PC-3 (cell line): ENCODE measurements around the gene PIGN. TPM values are rescaled to one million over a fixed set of nuclear protein-coding genes. Genes with fewer than 3 reads are reported as not detected.
A peak's percentile ranks its signal among the peaks of the same experiment; 100 is the strongest.

ENCODE experiments used
- ATAC-seq: fragments of 200-7000 bp; cut with Tn5 transposase; 2 replicates; pipeline ENCODE4 v1.9.1; 2020; ENCODE audit warnings: mild to moderate bottlenecking, moderate library complexity
- BruUV-seq: library from RNA; stranded (reverse); fragments of 400-500 nt; replicated peaks from 2 replicates; lab custom pipeline; 2021; lab: Mats Ljungman, UMichigan
- CTCF ChIA-PET: fragments of 300-600 bp; sonication (Branson Sonifier 250); formaldehyde crosslinking; loops from one replicate; lab custom pipeline; 2022; ENCODE audit warnings: antibody characterized with exemption; lab: Charles Lee
- POLR2A ChIA-PET: fragments of 300-600 bp; sonication (Branson Sonifier 250); formaldehyde crosslinking; loops from one replicate; lab custom pipeline; 2022; ENCODE audit warnings: antibody characterized with exemption; ENCODE audit not compliant: unreplicated experiment; lab: Charles Lee
- DNase-seq: peaks from one replicate; pipeline ENCODE4 v3.0.0-alpha.2; 2015
- H2AFZ ChIP-seq: fragments of 300-600 bp; sonication (generic); 2 replicates; pipeline ENCODE4 v1.6.0; 2016; ENCODE audit warnings: antibody characterized with exemption, low read length
- H3F3A ChIP-seq: fragments of 300-600 bp; sonication (generic); one replicate; pipeline ENCODE4 v1.6.0; 2017; ENCODE audit warnings: antibody characterized with exemption, low read length, control low read depth, mild to moderate bottlenecking; ENCODE audit not compliant: unreplicated experiment
- H3K27ac ChIP-seq: fragments of 300-600 bp; sonication (generic); 2 replicates; pipeline ENCODE4 v1.5.1; 2016; ENCODE audit warnings: mild to moderate bottlenecking, low read length
- H3K27me3 ChIP-seq: fragments of 300-600 bp; sonication (generic); 2 replicates; pipeline ENCODE4 v1.6.1; 2016; ENCODE audit warnings: low read length, mixed read lengths
- H3K36me3 ChIP-seq: fragments of 300-600 bp; sonication (generic); 2 replicates; pipeline ENCODE4 v1.6.1; 2016; ENCODE audit warnings: low read depth, mixed run types, low read length, mixed read lengths
- H3K4me1 ChIP-seq: fragments of 300-600 bp; sonication (generic); 2 replicates; pipeline ENCODE4 v1.5.1; 2016; ENCODE audit warnings: low read length; ENCODE audit not compliant: insufficient read depth
- H3K4me2 ChIP-seq: fragments of 300-600 bp; sonication (generic); 2 replicates; pipeline ENCODE4 v1.6.0; 2016; ENCODE audit warnings: low read length
- H3K4me3 ChIP-seq: fragments of 300-600 bp; sonication (generic); 2 replicates; pipeline ENCODE4 v1.5.1; 2016; ENCODE audit warnings: mild to moderate bottlenecking, low read length, mixed read lengths
- H3K79me2 ChIP-seq: fragments of 300-600 bp; sonication (generic); 2 replicates; pipeline ENCODE4 v1.6.1; 2017; ENCODE audit warnings: low read length, mixed read lengths
- H3K9ac ChIP-seq: fragments of 300-600 bp; sonication (generic); 2 replicates; pipeline ENCODE4 v1.6.0; 2016; ENCODE audit warnings: mild to moderate bottlenecking, low read length
- H3K9me2 ChIP-seq: fragments of 300-600 bp; sonication (generic); replicated peaks from 2 replicates; pipeline ENCODE4 v1.6.1; 2016; ENCODE audit warnings: mixed run types, low read length, mixed read lengths
- H3K9me3 ChIP-seq: fragments of 300-600 bp; sonication (generic); 2 replicates; pipeline ENCODE4 v1.6.1; 2016; ENCODE audit warnings: low read length, mixed read lengths
- H4K20me1 ChIP-seq: fragments of 300-600 bp; sonication (generic); 2 replicates; pipeline ENCODE4 v1.6.1; 2016; ENCODE audit warnings: low read length, mixed read lengths
- EZH2 ChIP-seq: fragments of 300-600 bp; sonication (generic); IDR thresholded peaks from one replicate; pipeline ENCODE4 v1.6.1; 2017; ENCODE audit warnings: antibody characterized with exemption, mild to moderate bottlenecking, low read length; ENCODE audit not compliant: unreplicated experiment
- EZH2phosphoT487 ChIP-seq: fragments of 300-600 bp; sonication (generic); IDR thresholded peaks from 2 replicates; pipeline ENCODE4 v1.6.1; 2018; ENCODE audit warnings: mild to moderate bottlenecking, antibody characterized with exemption, low read length, borderline replicate concordance
- intact Hi-C: fragments of 100-400 bp; cut with micrococcal nuclease; formaldehyde crosslinking; loops from 2 replicates; pipeline ENCODE4 v1.9.0; 2023
- total RNA-seq: library from RNA; depleted of rRNA; stranded (reverse); fragments of >200 nt; gene quantifications from 2 replicates; pipeline ENCODE4 v1.2.3, GENCODE V29; 2014
- TF ChIP-seq, protein P1 (sequence below): fragments of 300-600 bp; sonication (generic); conservative IDR thresholded peaks from 2 replicates; pipeline ENCODE4 v1.5.1; 2017; ENCODE audit warnings: antibody characterized with exemption, low read depth, mild to moderate bottlenecking, low read length

Gene PIGN
- total RNA-seq, 1 experiment from 2014 or later = 22.7 TPM

DNA sequence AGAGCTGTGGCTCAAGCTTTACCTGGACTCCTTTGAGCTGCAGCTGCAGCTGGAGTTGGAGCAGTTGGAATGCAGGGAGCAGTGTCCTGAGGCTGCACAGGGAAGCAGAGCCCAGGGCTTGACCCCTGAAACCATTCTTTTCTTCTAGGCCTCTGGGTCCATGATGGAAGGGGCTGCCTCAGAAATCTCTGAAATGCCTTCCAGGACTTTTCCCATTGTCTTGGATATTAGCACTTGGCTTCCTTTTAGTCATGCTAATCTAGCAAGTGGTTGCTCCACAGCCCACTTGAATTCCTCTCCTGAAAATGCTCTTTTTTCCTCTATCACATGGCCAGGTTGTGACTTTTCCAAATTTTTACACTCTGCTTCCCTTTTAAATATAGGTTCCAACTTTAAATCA is 185.5 kb downstream of the PIGN start:
- H4K20me1 ChIP-seq = no peaks in the 10 kb centered on the region
- intact Hi-C loops = no loop called here
- no peaks in the 10 kb centered on the region for H3K27me3 ChIP-seq
- no peak for ATAC-seq
- no TSS peak for BruUV-seq
- no peak overlapping the region for H3K9ac ChIP-seq
- H3K4me1 ChIP-seq = peaks cover 21% of the 10 kb centered on the region
- H3K79me2 ChIP-seq = no peaks in the 10 kb centered on the region
- H3K36me3 ChIP-seq = no peaks in the 10 kb centered on the region
- no peak overlapping the region for H3K4me2 ChIP-seq
- H3F3A ChIP-seq = no peaks in the 10 kb centered on the region
- H2AFZ ChIP-seq = no peak overlapping the region
- no peak overlapping the region for H3K27ac ChIP-seq
- H3K4me3 ChIP-seq = no peak overlapping the region
- DNase-seq = no peak
- CTCF ChIA-PET = no interaction called here
- H3K9me2 ChIP-seq = no peaks in the 10 kb centered on the region
- POLR2A ChIA-PET = no interaction called here
- H3K9me3 ChIP-seq = no peaks in the 10 kb centered on the region
- TF ChIP-seq EZH2 = no peak
- TF ChIP-seq EZH2phosphoT487 = no peak
- TF ChIP-seq, protein P1, sequence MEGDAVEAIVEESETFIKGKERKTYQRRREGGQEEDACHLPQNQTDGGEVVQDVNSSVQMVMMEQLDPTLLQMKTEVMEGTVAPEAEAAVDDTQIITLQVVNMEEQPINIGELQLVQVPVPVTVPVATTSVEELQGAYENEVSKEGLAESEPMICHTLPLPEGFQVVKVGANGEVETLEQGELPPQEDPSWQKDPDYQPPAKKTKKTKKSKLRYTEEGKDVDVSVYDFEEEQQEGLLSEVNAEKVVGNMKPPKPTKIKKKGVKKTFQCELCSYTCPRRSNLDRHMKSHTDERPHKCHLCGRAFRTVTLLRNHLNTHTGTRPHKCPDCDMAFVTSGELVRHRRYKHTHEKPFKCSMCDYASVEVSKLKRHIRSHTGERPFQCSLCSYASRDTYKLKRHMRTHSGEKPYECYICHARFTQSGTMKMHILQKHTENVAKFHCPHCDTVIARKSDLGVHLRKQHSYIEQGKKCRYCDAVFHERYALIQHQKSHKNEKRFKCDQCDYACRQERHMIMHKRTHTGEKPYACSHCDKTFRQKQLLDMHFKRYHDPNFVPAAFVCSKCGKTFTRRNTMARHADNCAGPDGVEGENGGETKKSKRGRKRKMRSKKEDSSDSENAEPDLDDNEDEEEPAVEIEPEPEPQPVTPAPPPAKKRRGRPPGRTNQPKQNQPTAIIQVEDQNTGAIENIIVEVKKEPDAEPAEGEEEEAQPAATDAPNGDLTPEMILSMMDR = no peak

DNA sequence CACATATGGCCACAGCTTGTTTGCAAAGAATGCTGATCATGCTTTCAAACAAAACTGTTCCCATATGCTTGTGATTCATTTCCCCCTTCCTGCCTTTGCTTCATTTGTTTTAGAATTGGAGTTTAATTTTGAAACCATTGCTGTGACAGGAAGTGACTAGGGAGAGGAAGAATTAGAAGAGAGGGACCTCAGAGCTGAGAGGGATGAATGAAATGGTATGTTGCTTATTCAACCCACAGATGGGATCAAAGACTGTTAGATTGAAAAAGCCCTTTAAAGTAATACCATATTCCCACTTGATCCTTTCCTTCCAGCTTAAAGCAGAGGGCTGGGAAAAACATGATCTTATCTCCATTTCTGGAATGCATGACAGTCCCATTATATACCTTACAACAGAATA is 187.9 kb downstream of the PIGN start:
- Histone ChIP-seq H3K4me1 (peaks cover 21% of the 10 kb centered on the region), H4K20me1 (no peaks in the 10 kb centered on the region), H3K9ac (peak overlapping the region; percentile 50), H3K9me3 (no peaks in the 10 kb centered on the region), H3K4me3 (peak overlapping the region; percentile 19; the same call in 1 of the 2 replicates), H2AFZ (peak overlapping the region; percentile 20; the same call in 1 of the 2 replicates), H3K9me2 (no peaks in the 10 kb centered on the region), H3K4me2 (peak overlapping the region; percentile 56), H3K27ac (peak overlapping the region; percentile 78), H3K27me3 (no peaks in the 10 kb centered on the region), H3K79me2 (no peaks in the 10 kb centered on the region), H3F3A (no peaks in the 10 kb centered on the region), H3K36me3 (no peaks in the 10 kb centered on the region)
- intact Hi-C loops = no loop called here
- no TSS peak for BruUV-seq
- ChIA-PET POLR2A (interaction anchor here (0.7 kb wide), 1 partner anchor 45 kb away, joined by 6 read pairs; no protein-coding TSS in a partner anchor), CTCF (no interaction called here)
- ATAC-seq (peak; percentile 81), DNase-seq (peak; percentile 71)
- TF ChIP-seq EZH2 (no peak), EZH2phosphoT487 (no peak)
- TF ChIP-seq, protein P1 = no peak

DNA sequence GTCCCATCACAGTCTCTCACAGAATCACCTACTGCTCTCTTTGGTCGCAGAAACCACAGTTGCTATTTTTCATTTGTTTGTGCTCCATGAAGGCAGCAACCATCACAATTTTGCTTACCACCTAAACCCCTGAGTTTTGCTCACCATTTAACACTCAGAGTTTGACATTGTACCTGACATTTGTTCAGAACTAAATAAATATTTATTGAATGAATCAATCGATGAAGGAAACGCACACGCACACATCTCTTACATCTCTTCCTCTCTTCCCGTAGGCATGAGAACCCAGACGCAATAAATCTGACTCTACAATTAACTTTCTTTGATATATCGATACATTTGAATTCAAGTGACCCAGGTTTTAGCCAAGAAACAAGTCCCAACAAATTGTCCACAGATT is 188.5 kb downstream of the PIGN start:
- H3K9ac ChIP-seq = peak overlapping the region; percentile 50
- H3K4me1 ChIP-seq = peaks cover 23% of the 10 kb centered on the region
- no peaks in the 10 kb centered on the region for H3K9me3 ChIP-seq
- H3K4me2 ChIP-seq = peak overlapping the region; percentile 56
- H3K79me2 ChIP-seq = no peaks in the 10 kb centered on the region
- peak overlapping the region; percentile 19; the same call in 1 of the 2 replicates for H3K4me3 ChIP-seq
- no peaks in the 10 kb centered on the region for H3K36me3 ChIP-seq
- no peaks in the 10 kb centered on the region for H3K9me2 ChIP-seq
- peak; percentile 45 for DNase-seq
- BruUV-seq = no TSS peak
- peak overlapping the region; percentile 20; the same call in 1 of the 2 replicates for H2AFZ ChIP-seq
- peak; percentile 23 for ATAC-seq
- TF ChIP-seq EZH2 = no peak
- no peak for TF ChIP-seq EZH2phosphoT487
- TF ChIP-seq, protein P1 = no peak
- CTCF ChIA-PET = no interaction called here
- peak overlapping the region; percentile 78 for H3K27ac ChIP-seq
- POLR2A ChIA-PET = interaction anchor here (0.7 kb wide), 1 partner anchor 45 kb away, joined by 6 read pairs; no protein-coding TSS in a partner anchor
- H3K27me3 ChIP-seq = no peaks in the 10 kb centered on the region
- no peaks in the 10 kb centered on the region for H4K20me1 ChIP-seq
- no peaks in the 10 kb centered on the region for H3F3A ChIP-seq
- intact Hi-C loops = no loop called here
